ENCODE results near the gene TMEM255B. TPM values are rescaled to one million over a fixed set of nuclear protein-coding genes. Genes with fewer than 3 reads are reported as not detected.

TMEM255B gene
- total RNA-seq, 2 donors from 2014 or later, result 0.96 to 4.6 TPM

- WGBS, result 28% methylated on average over 2 of the region's 2 CpGs
- DNase-seq (ENCODE audit: low spot score), result no peak
- intact Hi-C loops (cut with DNase I), result no loop called here
- H3K36me3 ChIP-seq, result no peaks in the 10 kb centered on the region
- H3K9me3 ChIP-seq, result no peaks in the 10 kb centered on the region
- no peaks in the 10 kb centered on the region for H3K4me1 ChIP-seq (replicated peaks)
- no peak overlapping the region for H3K4me3 ChIP-seq
- no peak for TF ChIP-seq CTCF (IDR thresholded peaks at IDR 0.05)
- no peak overlapping the region for H3K27ac ChIP-seq
- no peaks in the 10 kb centered on the region for H3K27me3 ChIP-seq (replicated peaks; ENCODE audit: insufficient read depth)
Measured at GRCh38 chr13:113809934-113810333, 50.9 kb downstream of the TMEM255B start.

GRCh38 chr13:113810640-113811039 is 51.6 kb downstream of the TMEM255B start:
- WGBS, result 88% methylated on average over 14 of the region's 14 CpGs
- H3K4me3 ChIP-seq, result no peak overlapping the region
- no peak overlapping the region for H3K27ac ChIP-seq
- no peaks in the 10 kb centered on the region for H3K4me1 ChIP-seq (replicated peaks)
- no peaks in the 10 kb centered on the region for H3K36me3 ChIP-seq
- no peak for DNase-seq (ENCODE audit: low spot score)
- intact Hi-C loops (cut with DNase I), result no loop called here
- no peaks in the 10 kb centered on the region for H3K27me3 ChIP-seq (replicated peaks; ENCODE audit: insufficient read depth)
- TF ChIP-seq POLR2A (IDR thresholded peaks at IDR 0.05) (no peak), POLR2AphosphoS5 (IDR thresholded peaks at IDR 0.05) (no peak), CTCF (IDR thresholded peaks at IDR 0.05) (no peak)
- H3K9me3 ChIP-seq, result no peaks in the 10 kb centered on the region

- Histone ChIP-seq H3K27ac (no peak overlapping the region), H3K27me3 (replicated peaks; ENCODE audit: insufficient read depth) (no peaks in the 10 kb centered on the region), H3K36me3 (no peaks in the 10 kb centered on the region), H3K9me3 (no peaks in the 10 kb centered on the region), H3K4me1 (replicated peaks) (no peaks in the 10 kb centered on the region), H3K4me3 (no peak overlapping the region)
- TF ChIP-seq POLR2A (IDR thresholded peaks at IDR 0.05) (no peak), CTCF (IDR thresholded peaks at IDR 0.05) (no peak), POLR2AphosphoS5 (IDR thresholded peaks at IDR 0.05) (no peak)
- no peak for DNase-seq (ENCODE audit: low spot score)
- 83% methylated on average over 30 of the region's 30 CpGs for WGBS
- intact Hi-C loops (cut with DNase I), result no loop called here
Measured at GRCh38 chr13:113811081-113811928, 52.3 kb downstream of the TMEM255B start.

- no peak overlapping the region for H3K4me3 ChIP-seq
- DNase-seq (ENCODE audit: low spot score), result no peak
- intact Hi-C loops (cut with DNase I), result no loop called here
- no peaks in the 10 kb centered on the region for H3K36me3 ChIP-seq
- no peaks in the 10 kb centered on the region for H3K27me3 ChIP-seq (replicated peaks; ENCODE audit: insufficient read depth)
- no peaks in the 10 kb centered on the region for H3K9me3 ChIP-seq
- no peak overlapping the region for H3K27ac ChIP-seq
- WGBS, result 84% methylated on average over 50 of the region's 51 CpGs
- H3K4me1 ChIP-seq (replicated peaks), result no peaks in the 10 kb centered on the region
- TF ChIP-seq CTCF (IDR thresholded peaks at IDR 0.05) (no peak), POLR2AphosphoS5 (IDR thresholded peaks at IDR 0.05) (no peak), POLR2A (IDR thresholded peaks at IDR 0.05) (no peak)
Measured at GRCh38 chr13:113812178-113813040, 53.4 kb downstream of the TMEM255B start.

All from prostate gland (tissue), 2 donors.